ENCODE data around the gene NEK8. TPM values are rescaled to one million over a fixed set of nuclear protein-coding genes. Genes with fewer than 3 reads are reported as not detected.

Gene NEK8
- total and polyA plus RNA-seq, 2 of the 8 experiments (the other 6 are each of a cell fraction or from before 2014, with no cell fraction given): 14.9 to 23.3 TPM

DNA sequence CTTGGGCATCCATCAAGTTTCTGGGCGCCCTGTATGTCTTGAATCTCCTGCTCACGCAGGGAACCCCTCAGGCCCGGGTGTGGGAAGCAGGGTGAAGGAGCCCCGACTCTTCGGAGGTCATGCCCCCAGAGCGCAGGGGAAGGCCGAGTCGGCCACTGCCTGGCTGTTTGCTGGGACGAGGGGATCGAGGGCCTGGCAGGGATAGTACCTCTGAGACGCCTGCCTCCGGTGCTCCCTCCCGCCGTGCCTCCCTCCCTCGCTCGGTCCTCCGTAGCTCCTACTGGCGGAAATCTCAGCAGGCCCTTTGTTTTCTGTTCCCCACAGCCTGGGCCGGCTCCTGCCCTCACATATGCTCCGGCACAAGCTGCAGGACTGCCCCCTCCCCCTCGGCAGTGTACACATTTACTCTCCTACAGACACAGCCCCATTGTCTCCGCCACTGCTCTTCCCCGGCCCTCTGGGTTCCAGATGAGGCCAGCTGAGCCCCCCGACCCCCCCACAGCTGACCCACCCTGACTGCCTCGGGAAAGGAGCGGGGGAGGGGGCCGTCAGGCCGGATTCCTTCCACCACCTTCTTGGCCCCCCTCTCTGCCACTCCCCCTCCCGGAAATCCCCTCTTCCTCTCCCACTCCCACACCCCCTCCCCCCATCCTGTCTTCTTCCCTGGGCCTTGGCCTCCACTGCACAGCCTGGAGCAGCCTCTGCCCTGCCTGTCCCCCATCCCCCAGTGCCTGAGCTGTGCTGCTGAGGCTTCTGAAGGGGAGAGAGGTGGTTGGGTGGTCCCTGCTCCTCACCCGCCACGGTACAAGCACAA lies 16.6 kb downstream of the NEK8 start (continued):
- no peak for TF ChIP-seq CHD7 (IDR thresholded peaks at IDR 0.05; ENCODE audit: insufficient replicate concordance, low read length)
- no peak for TF ChIP-seq E2F6 (IDR thresholded peaks at IDR 0.05)
- TF ChIP-seq RXRA (IDR thresholded peaks at IDR 0.05; ENCODE audit: insufficient read depth, low read depth, low read length): no peak
- TF ChIP-seq EP300 (IDR thresholded peaks at IDR 0.05; ENCODE audit: borderline replicate concordance in 1 of 2, low read depth in 2 of 2, low read length in 2 of 2): 0 out of 3 replicates have a peak, but pooled peaks of 1 of the 2 experiments have one; percentile 11
- TF ChIP-seq NRF1 (IDR thresholded peaks at IDR 0.05; ENCODE audit: low read depth, low read length): no peak
- TF ChIP-seq RFX5 (IDR thresholded peaks at IDR 0.05; ENCODE audit: borderline replicate concordance, low read depth, low read length): no peak
- TF ChIP-seq, protein P1, sequence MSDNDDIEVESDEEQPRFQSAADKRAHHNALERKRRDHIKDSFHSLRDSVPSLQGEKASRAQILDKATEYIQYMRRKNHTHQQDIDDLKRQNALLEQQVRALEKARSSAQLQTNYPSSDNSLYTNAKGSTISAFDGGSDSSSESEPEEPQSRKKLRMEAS (IDR thresholded peaks at IDR 0.05): 0 out of 2 replicates have a peak, but pooled peaks have one; percentile 19
- no peak for TF ChIP-seq CREB1 (IDR thresholded peaks at IDR 0.05)
- peak; percentile 66 for TF ChIP-seq TAF1 (IDR thresholded peaks at IDR 0.05; ENCODE audit: low read depth, low read length)
